Body of pancreas (tissue), 4 donors: ENCODE measurements around the gene PEPD. TPM values are rescaled to one million over a fixed set of nuclear protein-coding genes. Genes with fewer than 3 reads are reported as not detected.

Source experiments
- ATAC-seq: fragments of 150-250 bp; one replicate; pipeline ENCODE4 v1.9.1; 2016
- DNase-seq, 4 donors: peaks; one replicate each; pipeline ENCODE4 v3.0.0-alpha.2; 2019
- H3K27ac ChIP-seq, 4 donors: fragments of 200-600 bp; sonication (generic); 1 replicate in 3 of 4; 2 replicates in 1 of 4; pipeline versions ENCODE4 v1.5.1 to v1.6.1; 2016 to 2019; ENCODE audit warnings: mild to moderate bottlenecking in 1 of 4, mixed read lengths in 1 of 4, moderate library complexity in 1 of 4
- H3K27me3 ChIP-seq, 2 donors: fragments of 200-600 bp; sonication (generic); one replicate each; pipeline ENCODE4 v1.6.0; 2016; ENCODE audit warnings: mild to moderate bottlenecking in 1 of 2
- H3K36me3 ChIP-seq, 2 donors: fragments of 200-600 bp; sonication (generic); replicated peaks in 1 of 2; 2 replicates each; pipeline ENCODE4 v1.5.1; 2016; ENCODE audit warnings: low read depth in 2 of 2; ENCODE audit not compliant: insufficient read depth in 1 of 2
- H3K4me1 ChIP-seq: fragments of 200-600 bp; sonication (generic); one replicate; pipeline ENCODE4 v1.6.0; 2016
- H3K4me3 ChIP-seq, 2 donors: fragments of 200-600 bp; sonication (generic); 1 replicate in 1 of 2; 2 replicates in 1 of 2; pipeline ENCODE4 v1.5.1; 2016 to 2019
- H3K9me3 ChIP-seq, 3 donors: fragments of 200-600 bp; sonication (generic); 1 replicate in 2 of 3; 2 replicates in 1 of 3; pipeline ENCODE4 v1.5.1; 2016
- POLR2A ChIP-seq, 3 donors: fragments of 450-650 bp; IDR thresholded peaks; one replicate each; pipeline ENCODE4 v1.6.1; 2016; ENCODE audit warnings: antibody characterized with exemption in 3 of 3, mild to moderate bottlenecking in 2 of 3
- WGBS, 2 donors: methylation state at CpG; one replicate each; pipeline ENCODE4 v1.1.5; 2017; 5-methylcytosine and 5-hydroxymethylcytosine counted together
- intact Hi-C: fragments of 100-400 bp; cut with DNase I; formaldehyde crosslinking; loops from one replicate; pipeline ENCODE4 v1.15.1; 2023
- total RNA-seq, 2 donors: library from RNA; depleted of rRNA; stranded (reverse); fragments of >200 nt; gene quantifications; one replicate each; pipeline ENCODE4 v1.1.0, GENCODE V29; 2016
- TF ChIP-seq, protein P1 (sequence below), 7 experiments: fragments of 450-650 bp in 4 of 7; fragments of 200-600 bp in 3 of 7; sonication (generic) in 3 of 7; IDR thresholded peaks; one replicate each; pipeline ENCODE4 v1.5.1; 2016 to 2019; ENCODE audit warnings: antibody characterized with exemption in 7 of 7

PEPD gene
- total RNA-seq, 2 donors from 2014 or later: 33.2 to 54.7 TPM

DNA sequence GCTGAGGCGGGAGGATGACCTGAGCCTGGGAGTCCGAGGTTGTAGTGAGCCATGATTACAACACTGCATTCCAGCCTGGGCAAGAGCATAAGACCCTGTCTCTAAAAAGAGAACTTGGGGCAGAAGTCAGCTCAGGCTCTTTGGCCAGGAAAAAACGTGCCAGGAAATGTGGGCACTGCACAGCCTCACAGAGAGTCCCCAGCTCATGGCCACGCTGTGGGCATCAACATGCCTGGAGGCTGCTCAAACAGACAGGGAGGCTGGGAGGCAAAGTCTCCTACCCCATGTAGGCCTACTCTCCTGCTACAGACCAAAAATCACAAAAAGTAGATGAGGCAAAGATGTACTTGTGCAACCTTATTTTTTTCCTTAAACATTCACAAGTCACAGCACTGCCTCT lies 49.4 kb downstream of the PEPD start:
- DNase-seq (no peak), ATAC-seq (no peak)
- intact Hi-C loops: no loop called here
- TF ChIP-seq, protein P1, sequence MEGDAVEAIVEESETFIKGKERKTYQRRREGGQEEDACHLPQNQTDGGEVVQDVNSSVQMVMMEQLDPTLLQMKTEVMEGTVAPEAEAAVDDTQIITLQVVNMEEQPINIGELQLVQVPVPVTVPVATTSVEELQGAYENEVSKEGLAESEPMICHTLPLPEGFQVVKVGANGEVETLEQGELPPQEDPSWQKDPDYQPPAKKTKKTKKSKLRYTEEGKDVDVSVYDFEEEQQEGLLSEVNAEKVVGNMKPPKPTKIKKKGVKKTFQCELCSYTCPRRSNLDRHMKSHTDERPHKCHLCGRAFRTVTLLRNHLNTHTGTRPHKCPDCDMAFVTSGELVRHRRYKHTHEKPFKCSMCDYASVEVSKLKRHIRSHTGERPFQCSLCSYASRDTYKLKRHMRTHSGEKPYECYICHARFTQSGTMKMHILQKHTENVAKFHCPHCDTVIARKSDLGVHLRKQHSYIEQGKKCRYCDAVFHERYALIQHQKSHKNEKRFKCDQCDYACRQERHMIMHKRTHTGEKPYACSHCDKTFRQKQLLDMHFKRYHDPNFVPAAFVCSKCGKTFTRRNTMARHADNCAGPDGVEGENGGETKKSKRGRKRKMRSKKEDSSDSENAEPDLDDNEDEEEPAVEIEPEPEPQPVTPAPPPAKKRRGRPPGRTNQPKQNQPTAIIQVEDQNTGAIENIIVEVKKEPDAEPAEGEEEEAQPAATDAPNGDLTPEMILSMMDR (IDR thresholded peaks at IDR 0.05): no peak
- no peak for TF ChIP-seq POLR2A (IDR thresholded peaks at IDR 0.05)
- Histone ChIP-seq H3K4me3 (no peak overlapping the region), H3K36me3 (no peaks in the 10 kb centered on the region), H3K4me1 (no peaks in the 10 kb centered on the region), H3K27ac (no peak overlapping the region), H3K27me3 (no peaks in the 10 kb centered on the region), H3K9me3 (no peaks in the 10 kb centered on the region)
- 88% methylated on average over 3 to 4 of the region's 4 CpGs for WGBS, 2 donors

DNA sequence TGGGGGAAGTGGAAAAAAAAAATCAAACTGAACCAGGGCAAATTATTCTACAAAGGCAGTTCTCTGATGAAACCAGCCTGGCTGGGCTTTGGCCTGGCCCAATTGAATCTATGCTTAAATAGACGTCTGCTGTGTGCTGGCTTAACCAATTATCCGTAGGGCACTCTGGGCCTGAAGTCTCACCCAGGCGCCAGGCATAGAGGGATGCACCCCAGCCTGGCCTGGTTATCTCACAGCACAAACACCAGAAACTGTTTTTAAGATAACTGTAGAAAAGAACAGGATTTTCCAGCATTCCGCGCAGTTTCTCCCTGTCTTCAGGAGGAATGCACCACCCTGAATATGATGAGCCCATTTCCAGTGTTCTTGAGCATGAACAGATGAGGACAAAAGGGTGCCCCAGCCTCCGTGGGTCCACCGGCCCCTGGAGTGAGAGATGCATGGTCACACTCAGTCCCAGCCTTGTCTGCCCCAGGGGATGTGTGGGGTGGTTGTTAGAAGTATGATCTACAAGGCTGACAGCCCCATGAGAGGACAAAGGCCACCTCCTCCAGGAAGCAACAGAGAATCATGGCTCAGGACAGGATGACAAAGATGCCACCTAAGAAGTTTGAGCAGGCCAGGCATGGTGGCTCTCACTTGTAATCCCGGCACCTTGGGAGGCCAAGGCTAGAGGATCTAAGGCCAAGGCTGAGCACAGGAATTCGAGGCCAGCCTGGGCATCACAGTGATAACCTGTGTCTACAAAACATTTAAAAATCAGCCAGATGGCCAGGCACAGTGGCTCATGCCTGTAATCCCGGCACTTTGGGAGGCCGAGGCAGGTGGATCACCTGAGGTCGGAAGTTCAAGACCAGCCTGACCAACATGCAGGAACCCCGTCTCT lies 50.2 kb downstream of the PEPD start:
- H3K27ac ChIP-seq: no peak overlapping the region
- H3K36me3 ChIP-seq: no peaks in the 10 kb centered on the region
- no peak for DNase-seq
- intact Hi-C loops: no loop called here
- H3K27me3 ChIP-seq: no peaks in the 10 kb centered on the region
- WGBS, 2 donors: 88 to 89% methylated on average over 12 to 13 of the region's 13 CpGs
- no peaks in the 10 kb centered on the region for H3K4me1 ChIP-seq
- no peaks in the 10 kb centered on the region for H3K9me3 ChIP-seq
- TF ChIP-seq, protein P1 (IDR thresholded peaks at IDR 0.05): no peak
- TF ChIP-seq POLR2A (IDR thresholded peaks at IDR 0.05): no peak
- no peak for ATAC-seq
- no peak overlapping the region for H3K4me3 ChIP-seq

DNA sequence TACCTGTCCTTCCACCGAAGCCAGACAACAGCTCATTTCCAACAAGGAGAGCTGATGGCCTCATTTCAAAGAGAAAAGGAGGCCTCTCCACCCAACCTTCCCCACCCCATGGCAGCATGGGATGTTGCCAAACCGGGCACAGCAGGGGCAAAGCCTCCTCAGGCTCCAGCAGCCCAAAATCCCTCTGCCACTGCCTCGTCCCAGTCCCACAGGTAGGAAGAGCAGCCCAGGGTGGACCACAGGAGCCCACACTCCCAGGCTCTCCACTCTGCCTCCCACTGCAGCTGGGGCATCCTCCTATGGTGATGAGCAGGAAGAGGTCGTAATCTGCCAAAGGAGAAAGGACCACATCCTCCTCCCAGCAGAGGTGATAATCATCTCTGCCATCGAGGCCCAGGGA lies 50.9 kb downstream of the PEPD start:
- Histone ChIP-seq H3K27me3 (no peaks in the 10 kb centered on the region), H3K4me1 (no peaks in the 10 kb centered on the region), H3K36me3 (no peaks in the 10 kb centered on the region), H3K9me3 (no peaks in the 10 kb centered on the region), H3K4me3 (no peak overlapping the region), H3K27ac (no peak overlapping the region)
- DNase-seq: no peak
- WGBS, 2 donors: 74% methylated on average over 3 to 5 of the region's 5 CpGs
- intact Hi-C loops: no loop called here
- ATAC-seq: no peak
- no peak for TF ChIP-seq POLR2A (IDR thresholded peaks at IDR 0.05)
- TF ChIP-seq, protein P1 (IDR thresholded peaks at IDR 0.05): no peak

DNA sequence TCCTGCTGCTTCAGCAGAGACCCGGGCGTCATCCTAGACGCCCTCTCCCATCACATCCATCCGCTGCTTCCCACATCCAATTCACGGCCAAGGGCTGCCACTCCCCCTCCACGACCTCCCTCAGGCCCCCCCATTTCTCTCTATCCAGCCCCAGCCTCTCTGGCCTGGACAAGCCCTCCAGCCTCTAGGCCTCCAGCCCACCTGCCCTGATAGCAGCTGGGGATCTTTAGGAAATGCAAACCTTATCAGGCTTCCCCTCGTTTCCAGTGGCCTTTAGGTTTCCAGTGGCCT lies 51.6 kb downstream of the PEPD start:
- ATAC-seq (no peak), DNase-seq (no peak)
- WGBS, 2 donors: 87 to 93% methylated on average over 7 of the region's 7 CpGs
- Histone ChIP-seq H3K4me1 (no peaks in the 10 kb centered on the region), H3K27me3 (no peaks in the 10 kb centered on the region), H3K36me3 (no peaks in the 10 kb centered on the region), H3K4me3 (no peak overlapping the region), H3K27ac (no peak overlapping the region), H3K9me3 (no peaks in the 10 kb centered on the region)
- TF ChIP-seq POLR2A (IDR thresholded peaks at IDR 0.05): no peak
- TF ChIP-seq, protein P1 (IDR thresholded peaks at IDR 0.05): no peak
- intact Hi-C loops: no loop called here
